D341Med (cell line): Measurements from ENCODE around the gene OTULINL.

Source experiments
- DNase-seq: peaks from one replicate; pipeline ENCODE4 v3.0.0; 2012; ENCODE audit warnings: low spot score

Gene OTULINL

GRCh38 chr5:14600846-14601245 is 19.3 kb downstream of the OTULINL start:
- DNase-seq = no peak

- no peak for DNase-seq
Measured at GRCh38 chr5:14603141-14603540, 21.5 kb downstream of the OTULINL start.

GRCh38 chr5:14607104-14607503 is 25.5 kb downstream of the OTULINL start:
- DNase-seq = no peak

GRCh38 chr5:14608169-14608568 is 26.6 kb downstream of the OTULINL start:
- no peak for DNase-seq

GRCh38 chr5:14611737-14612136 is 30.1 kb downstream of the OTULINL start:
- no peak for DNase-seq

- DNase-seq = no peak
Measured at GRCh38 chr5:14614490-14614889, 32.9 kb downstream of the OTULINL start.

- DNase-seq = no peak
Measured at GRCh38 chr5:14615365-14615764, 33.8 kb downstream of the OTULINL start.

GRCh38 chr5:14617441-14617840 is 35.8 kb downstream of the OTULINL start:
- no peak for DNase-seq

GRCh38 chr5:14627270-14627669 is 45.7 kb downstream of the OTULINL start:
- no peak for DNase-seq

GRCh38 chr5:14628346-14628745 is 46.8 kb downstream of the OTULINL start:
- DNase-seq = no peak

- no peak for DNase-seq
Measured at GRCh38 chr5:14630671-14631070, 49.1 kb downstream of the OTULINL start.

- DNase-seq = no peak
Measured at GRCh38 chr5:14635656-14636055, 54.1 kb downstream of the OTULINL start.

GRCh38 chr5:14640765-14641164 is 59.2 kb downstream of the OTULINL start:
- no peak for DNase-seq

GRCh38 chr5:14644623-14645237 is 63.1 kb downstream of the OTULINL start:
- DNase-seq = no peak

GRCh38 chr5:14650052-14650451 is 68.5 kb downstream of the OTULINL start:
- DNase-seq = no peak

GRCh38 chr5:14655146-14655741 is 73.7 kb downstream of the OTULINL start:
- DNase-seq = no peak

- no peak for DNase-seq
Measured at GRCh38 chr5:14656898-14657297, 75.3 kb downstream of the OTULINL start.

GRCh38 chr5:14659821-14660607 is 78.4 kb downstream of the OTULINL start:
- DNase-seq = no peak

GRCh38 chr5:14660833-14661232 is 79.2 kb downstream of the OTULINL start:
- no peak for DNase-seq
